ENCODE data around the gene GRIK4. TPM values are rescaled to one million over a fixed set of nuclear protein-coding genes. Genes with fewer than 3 reads are reported as not detected.

GRIK4 gene
- total and polyA plus RNA-seq, 2 experiments from 2014 or later: not detected

- H3K4me1 ChIP-seq (ENCODE audit: insufficient read depth): no peaks in the 10 kb centered on the region
- no peak overlapping the region for H3K4me3 ChIP-seq
- no peaks in the 10 kb centered on the region for H3K79me2 ChIP-seq (ENCODE audit: insufficient read depth)
- H3K36me3 ChIP-seq (ENCODE audit: low read depth): no peaks in the 10 kb centered on the region
- no peaks in the 10 kb centered on the region for H3F3A ChIP-seq (ENCODE audit: insufficient read depth)
- TF ChIP-seq EZH2phosphoT487 (IDR thresholded peaks at IDR 0.05; ENCODE audit: insufficient read depth, low read depth) (no peak), EZH2 (IDR thresholded peaks at IDR 0.05; ENCODE audit: insufficient read depth, poor library complexity, severe bottlenecking) (no peak)
- in situ Hi-C loops (cut with MboI): no loop called here
- H2AFZ ChIP-seq: no peak overlapping the region
- no peak overlapping the region for H3K9ac ChIP-seq
- 58 to 60% methylated on average over 5 of the region's 5 CpGs for WGBS, 2 experiments (ENCODE audit: low coverage in 1 of 2, low lambda C conversion rate in 2 of 2, missing lambda C conversion rate in 2 of 2)
- H3K27me3 ChIP-seq (replicated peaks; ENCODE audit: insufficient read depth): peaks cover 11% of the 10 kb centered on the region; the same call in 1 of the 2 replicates
- H4K20me1 ChIP-seq (ENCODE audit: insufficient read depth): no peaks in the 10 kb centered on the region
- H3K9me2 ChIP-seq (ENCODE audit: insufficient read depth): no peaks in the 10 kb centered on the region
- no peak overlapping the region for H3K27ac ChIP-seq
- no peak overlapping the region for H3K4me2 ChIP-seq (ENCODE audit: unreplicated experiment)
- no peaks in the 10 kb centered on the region for H3K9me3 ChIP-seq (ENCODE audit: low read depth)
- DNase-seq: no peak
These were observed 433.5 kb downstream of the GRIK4 start for GRCh38 chr11:120945042-120945441.

GRCh38 chr11:120950880-120951279 is 439.3 kb downstream of the GRIK4 start:
- Histone ChIP-seq H3K4me1 (ENCODE audit: insufficient read depth) (no peaks in the 10 kb centered on the region), H3K9me3 (ENCODE audit: low read depth) (no peaks in the 10 kb centered on the region), H2AFZ (no peak overlapping the region), H3K9me2 (ENCODE audit: insufficient read depth) (no peaks in the 10 kb centered on the region), H3K4me3 (no peak overlapping the region), H3K9ac (no peak overlapping the region), H3K4me2 (ENCODE audit: unreplicated experiment) (no peak overlapping the region), H3K79me2 (ENCODE audit: insufficient read depth) (no peaks in the 10 kb centered on the region), H3K27ac (no peak overlapping the region), H4K20me1 (ENCODE audit: insufficient read depth) (no peaks in the 10 kb centered on the region), H3K36me3 (ENCODE audit: low read depth) (no peaks in the 10 kb centered on the region), H3F3A (ENCODE audit: insufficient read depth) (no peaks in the 10 kb centered on the region), H3K27me3 (replicated peaks; ENCODE audit: insufficient read depth) (peaks cover 16% of the 10 kb centered on the region; the same call in 1 of the 2 replicates)
- 60 to 70% methylated on average over 6 of the region's 6 CpGs for WGBS, 2 experiments (ENCODE audit: low coverage in 1 of 2, low lambda C conversion rate in 2 of 2, missing lambda C conversion rate in 2 of 2)
- in situ Hi-C loops (cut with MboI): loop anchor here (10.0 kb wide), 1 partner anchor 446 kb away; no protein-coding TSS in a partner anchor
- TF ChIP-seq EZH2phosphoT487 (IDR thresholded peaks at IDR 0.05; ENCODE audit: insufficient read depth, low read depth) (no peak), EZH2 (IDR thresholded peaks at IDR 0.05; ENCODE audit: insufficient read depth, poor library complexity, severe bottlenecking) (no peak)
- DNase-seq: no peak

- Histone ChIP-seq H3F3A (ENCODE audit: insufficient read depth) (no peaks in the 10 kb centered on the region), H3K9me2 (ENCODE audit: insufficient read depth) (no peaks in the 10 kb centered on the region), H3K79me2 (ENCODE audit: insufficient read depth) (no peaks in the 10 kb centered on the region), H4K20me1 (ENCODE audit: insufficient read depth) (no peaks in the 10 kb centered on the region), H3K4me3 (peak overlapping the region; percentile 42; the same call in 1 of the 2 replicates), H3K4me2 (ENCODE audit: unreplicated experiment) (peak overlapping the region; percentile 39), H2AFZ (peak overlapping the region; percentile 78), H3K27me3 (replicated peaks; ENCODE audit: insufficient read depth) (peaks cover 13% of the 10 kb centered on the region; the same call in 1 of the 2 replicates), H3K9ac (no peak overlapping the region), H3K4me1 (ENCODE audit: insufficient read depth) (no peaks in the 10 kb centered on the region), H3K9me3 (ENCODE audit: low read depth) (no peaks in the 10 kb centered on the region), H3K27ac (no peak overlapping the region), H3K36me3 (ENCODE audit: low read depth) (no peaks in the 10 kb centered on the region)
- 15 to 17% methylated on average over 20 of the region's 20 CpGs for WGBS, 2 experiments (ENCODE audit: low coverage in 1 of 2, low lambda C conversion rate in 2 of 2, missing lambda C conversion rate in 2 of 2)
- in situ Hi-C loops (cut with MboI): loop anchor here (10.0 kb wide), 1 partner anchor 448 kb away; no protein-coding TSS in a partner anchor
- peak; percentile 87 for DNase-seq
- no peak for TF ChIP-seq EZH2phosphoT487 (IDR thresholded peaks at IDR 0.05; ENCODE audit: insufficient read depth, low read depth)
These were observed 441.2 kb downstream of the GRIK4 start for GRCh38 chr11:120952461-120953434.

GRCh38 chr11:120954381-120954780 is 442.8 kb downstream of the GRIK4 start:
- in situ Hi-C loops (cut with MboI): loop anchor here (10.0 kb wide), 1 partner anchor 450 kb away; no protein-coding TSS in a partner anchor
- no peak overlapping the region for H3K4me2 ChIP-seq (ENCODE audit: unreplicated experiment)
- no peaks in the 10 kb centered on the region for H3K79me2 ChIP-seq (ENCODE audit: insufficient read depth)
- H3K4me3 ChIP-seq: no peak overlapping the region
- TF ChIP-seq EZH2phosphoT487 (IDR thresholded peaks at IDR 0.05; ENCODE audit: insufficient read depth, low read depth) (no peak), EZH2 (IDR thresholded peaks at IDR 0.05; ENCODE audit: insufficient read depth, poor library complexity, severe bottlenecking) (no peak)
- no peaks in the 10 kb centered on the region for H3K36me3 ChIP-seq (ENCODE audit: low read depth)
- no peaks in the 10 kb centered on the region for H4K20me1 ChIP-seq (ENCODE audit: insufficient read depth)
- H3K27me3 ChIP-seq (replicated peaks; ENCODE audit: insufficient read depth): peaks cover 8% of the 10 kb centered on the region; the same call in 1 of the 2 replicates
- H3F3A ChIP-seq (ENCODE audit: insufficient read depth): no peaks in the 10 kb centered on the region
- DNase-seq: no peak
- 64 to 71% methylated on average over 6 to 7 of the region's 7 CpGs for WGBS, 2 experiments (ENCODE audit: low coverage in 1 of 2, low lambda C conversion rate in 2 of 2, missing lambda C conversion rate in 2 of 2)
- H3K9me2 ChIP-seq (ENCODE audit: insufficient read depth): no peaks in the 10 kb centered on the region
- no peak overlapping the region for H3K9ac ChIP-seq
- H3K4me1 ChIP-seq (ENCODE audit: insufficient read depth): no peaks in the 10 kb centered on the region
- H3K9me3 ChIP-seq (ENCODE audit: low read depth): no peaks in the 10 kb centered on the region
- no peak overlapping the region for H3K27ac ChIP-seq
- no peak overlapping the region for H2AFZ ChIP-seq
